Measurements from ENCODE around the gene CCDC152. TPM values are rescaled to one million over a fixed set of nuclear protein-coding genes. Genes with fewer than 3 reads are reported as not detected.

The CCDC152 gene
- total RNA-seq, 1 donor from 2014 or later: 0.96 TPM

DNA sequence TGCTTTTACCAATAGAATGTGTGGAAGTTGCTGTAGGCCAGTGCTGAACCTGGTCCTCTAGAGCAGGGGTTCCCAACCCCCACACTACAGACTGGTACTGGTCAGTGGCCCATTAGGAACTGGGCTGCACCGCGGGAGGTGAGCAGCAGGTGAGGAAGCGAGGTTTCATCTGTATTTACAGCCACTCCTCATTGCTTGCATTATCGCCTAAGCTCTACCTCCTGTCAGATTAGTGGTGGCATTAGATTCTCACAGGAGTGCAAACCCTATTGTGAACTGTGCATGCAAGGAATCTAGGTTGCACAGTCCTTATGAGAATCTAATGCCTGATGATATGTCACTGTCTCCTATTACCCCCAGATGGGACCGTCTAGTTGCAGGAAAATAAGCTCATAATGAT lies 6.1 kb upstream of the CCDC152 start:
- no peak for DNase-seq (ENCODE audit: low read depth)
- TF ChIP-seq, protein P1, sequence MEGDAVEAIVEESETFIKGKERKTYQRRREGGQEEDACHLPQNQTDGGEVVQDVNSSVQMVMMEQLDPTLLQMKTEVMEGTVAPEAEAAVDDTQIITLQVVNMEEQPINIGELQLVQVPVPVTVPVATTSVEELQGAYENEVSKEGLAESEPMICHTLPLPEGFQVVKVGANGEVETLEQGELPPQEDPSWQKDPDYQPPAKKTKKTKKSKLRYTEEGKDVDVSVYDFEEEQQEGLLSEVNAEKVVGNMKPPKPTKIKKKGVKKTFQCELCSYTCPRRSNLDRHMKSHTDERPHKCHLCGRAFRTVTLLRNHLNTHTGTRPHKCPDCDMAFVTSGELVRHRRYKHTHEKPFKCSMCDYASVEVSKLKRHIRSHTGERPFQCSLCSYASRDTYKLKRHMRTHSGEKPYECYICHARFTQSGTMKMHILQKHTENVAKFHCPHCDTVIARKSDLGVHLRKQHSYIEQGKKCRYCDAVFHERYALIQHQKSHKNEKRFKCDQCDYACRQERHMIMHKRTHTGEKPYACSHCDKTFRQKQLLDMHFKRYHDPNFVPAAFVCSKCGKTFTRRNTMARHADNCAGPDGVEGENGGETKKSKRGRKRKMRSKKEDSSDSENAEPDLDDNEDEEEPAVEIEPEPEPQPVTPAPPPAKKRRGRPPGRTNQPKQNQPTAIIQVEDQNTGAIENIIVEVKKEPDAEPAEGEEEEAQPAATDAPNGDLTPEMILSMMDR (IDR thresholded peaks at IDR 0.05; ENCODE audit: insufficient read depth, low read length, poor library complexity, severe bottlenecking): no peak
- Histone ChIP-seq H3K36me3 (ENCODE audit: control insufficient read depth, insufficient read depth, low read length) (no peaks in the 10 kb centered on the region), H3K27me3 (ENCODE audit: control insufficient read depth, insufficient read depth, low read length) (no peaks in the 10 kb centered on the region), H3K4me3 (ENCODE audit: low read depth, low read length) (no peak overlapping the region)

DNA sequence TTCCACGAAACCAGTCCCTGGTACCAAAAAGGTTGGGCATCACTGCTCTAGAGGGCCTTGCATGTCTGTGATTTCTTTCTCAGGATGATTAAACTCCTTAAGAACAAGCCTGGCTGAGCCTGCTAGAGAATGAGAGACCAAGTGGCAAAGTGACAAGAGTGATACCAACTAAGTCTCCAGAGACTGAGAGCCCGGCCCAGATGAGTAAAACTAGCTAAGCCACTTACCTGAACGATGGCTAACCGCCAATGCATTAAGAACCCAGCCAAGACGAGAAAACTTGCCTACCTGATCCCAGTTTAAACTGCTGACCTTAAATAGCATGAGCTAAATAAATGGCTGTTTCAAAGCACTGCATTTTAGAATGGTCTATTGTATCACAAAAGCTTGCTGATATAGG lies 5.6 kb upstream of the CCDC152 start:
- DNase-seq (ENCODE audit: low read depth): no peak
- TF ChIP-seq, protein P1 (IDR thresholded peaks at IDR 0.05; ENCODE audit: insufficient read depth, low read length, poor library complexity, severe bottlenecking): no peak
- Histone ChIP-seq H3K36me3 (ENCODE audit: control insufficient read depth, insufficient read depth, low read length) (no peaks in the 10 kb centered on the region), H3K27me3 (ENCODE audit: control insufficient read depth, insufficient read depth, low read length) (no peaks in the 10 kb centered on the region), H3K4me3 (ENCODE audit: low read depth, low read length) (no peak overlapping the region)

DNA sequence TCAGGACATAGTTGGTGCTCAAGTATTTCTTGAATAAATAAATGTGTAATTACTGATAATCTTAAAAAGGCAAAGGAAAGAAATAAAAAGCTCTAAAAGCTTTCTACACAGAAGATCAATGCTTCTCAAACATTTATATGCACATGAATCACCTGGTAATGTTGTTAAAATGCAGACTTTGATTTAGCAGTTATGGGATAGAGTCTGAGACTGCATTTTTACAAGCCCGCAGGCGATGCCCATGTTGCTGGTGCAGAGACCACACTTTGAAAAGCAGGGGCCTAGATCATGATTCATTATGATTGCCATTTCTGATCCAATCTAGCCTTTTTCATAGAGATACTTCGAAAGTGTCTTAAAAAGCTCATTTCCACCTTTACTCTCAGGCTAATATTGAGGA lies 3.5 kb upstream of the CCDC152 start:
- no peak overlapping the region for H3K4me3 ChIP-seq (ENCODE audit: low read depth, low read length)
- no peaks in the 10 kb centered on the region for H3K27me3 ChIP-seq (ENCODE audit: control insufficient read depth, insufficient read depth, low read length)
- H3K36me3 ChIP-seq (ENCODE audit: control insufficient read depth, insufficient read depth, low read length): no peaks in the 10 kb centered on the region
- TF ChIP-seq, protein P1 (IDR thresholded peaks at IDR 0.05; ENCODE audit: insufficient read depth, low read length, poor library complexity, severe bottlenecking): no peak
- DNase-seq (ENCODE audit: low read depth): no peak

DNA sequence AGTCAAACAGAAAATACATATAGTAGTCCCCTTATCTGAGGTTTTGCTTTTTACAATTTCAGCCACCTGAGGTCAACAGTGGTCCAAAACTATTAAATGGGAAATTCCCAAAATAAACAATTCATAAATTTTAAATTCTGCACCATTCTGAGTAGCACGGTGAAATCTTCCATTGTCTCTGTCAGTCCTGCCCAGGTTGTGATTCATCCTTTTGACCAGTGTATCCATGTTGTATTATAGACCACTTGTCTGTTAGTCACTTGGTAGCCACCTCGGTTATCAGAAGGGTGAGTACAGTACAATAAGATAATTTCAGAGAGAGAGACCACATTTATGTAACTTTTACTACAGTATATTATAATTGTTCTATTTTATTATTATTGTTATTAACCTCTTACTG lies 2.8 kb downstream of the CCDC152 start:
- TF ChIP-seq, protein P1 (IDR thresholded peaks at IDR 0.05; ENCODE audit: insufficient read depth, low read length, poor library complexity, severe bottlenecking): no peak
- Histone ChIP-seq H3K36me3 (ENCODE audit: control insufficient read depth, insufficient read depth, low read length) (no peaks in the 10 kb centered on the region), H3K4me3 (ENCODE audit: low read depth, low read length) (no peak overlapping the region), H3K27me3 (ENCODE audit: control insufficient read depth, insufficient read depth, low read length) (no peaks in the 10 kb centered on the region)
- no peak for DNase-seq (ENCODE audit: low read depth)

DNA sequence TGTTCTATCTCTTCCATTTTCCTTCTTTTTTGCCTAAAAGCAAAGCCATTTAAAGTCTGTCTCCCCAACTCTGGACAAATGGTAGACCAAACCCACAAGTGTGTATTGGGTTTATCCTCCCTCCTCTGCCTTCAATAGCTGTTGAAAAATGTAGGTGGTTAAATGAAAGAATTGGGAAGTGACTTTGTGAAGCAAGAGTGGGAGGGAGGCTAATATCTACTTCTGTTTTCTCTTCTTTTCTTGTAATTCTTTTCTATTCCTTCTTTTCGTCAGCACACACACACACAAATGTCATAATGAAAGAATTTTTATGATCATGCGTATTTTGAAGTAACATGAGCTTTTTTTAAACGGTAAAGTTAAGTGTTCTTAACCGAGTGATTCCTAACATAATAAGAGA lies 3.8 kb downstream of the CCDC152 start:
- no peak for DNase-seq (ENCODE audit: low read depth)
- H3K4me3 ChIP-seq (ENCODE audit: low read depth, low read length): no peak overlapping the region
- no peaks in the 10 kb centered on the region for H3K36me3 ChIP-seq (ENCODE audit: control insufficient read depth, insufficient read depth, low read length)
- TF ChIP-seq, protein P1 (IDR thresholded peaks at IDR 0.05; ENCODE audit: insufficient read depth, low read length, poor library complexity, severe bottlenecking): no peak
- H3K27me3 ChIP-seq (ENCODE audit: control insufficient read depth, insufficient read depth, low read length): no peaks in the 10 kb centered on the region

DNA sequence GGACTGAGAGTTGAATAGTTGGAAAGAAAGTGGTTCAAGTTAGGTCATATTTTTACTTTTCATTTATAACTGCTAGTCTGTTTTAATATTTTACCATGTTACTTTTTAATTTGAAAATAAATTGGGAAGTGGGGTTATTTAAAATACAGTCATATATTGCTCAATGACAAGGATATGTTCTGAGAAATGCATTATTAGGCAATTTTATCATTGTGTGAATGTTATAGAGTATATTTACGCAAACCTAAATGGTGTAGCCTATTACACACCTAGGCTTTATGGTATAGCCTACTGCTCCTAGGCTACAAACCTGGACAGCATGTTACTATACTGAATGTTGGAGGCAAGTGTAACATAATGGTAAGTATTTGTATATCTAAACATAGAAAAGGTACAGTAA lies 5.2 kb downstream of the CCDC152 start:
- H3K4me3 ChIP-seq (ENCODE audit: low read depth, low read length): no peak overlapping the region
- DNase-seq (ENCODE audit: low read depth): no peak
- no peaks in the 10 kb centered on the region for H3K36me3 ChIP-seq (ENCODE audit: control insufficient read depth, insufficient read depth, low read length)
- TF ChIP-seq, protein P1 (IDR thresholded peaks at IDR 0.05; ENCODE audit: insufficient read depth, low read length, poor library complexity, severe bottlenecking): no peak
- H3K27me3 ChIP-seq (ENCODE audit: control insufficient read depth, insufficient read depth, low read length): no peaks in the 10 kb centered on the region

Data from kidney epithelial cell (primary cell).